Measurements from ENCODE around the gene LETM1. TPM values are rescaled to one million over a fixed set of nuclear protein-coding genes. Genes with fewer than 3 reads are reported as not detected.
A peak's percentile ranks its signal among the peaks of the same experiment; 100 is the strongest.

LETM1 gene
- total and polyA plus RNA-seq, 2 of the 13 experiments (the other 11 are each of a cell fraction or from before 2014, with no cell fraction given), result 9.7 to 41.6 TPM

GRCh38 chr4:1798580-1799386 lies 57.2 kb downstream of the LETM1 start:
- Histone ChIP-seq H3K27ac (ENCODE audit: extremely low read length, insufficient read depth, low read length) (peak overlapping the region; percentile 92), H4K20me1 (ENCODE audit: insufficient read depth, low read length) (peaks cover 28% of the 10 kb centered on the region), H3K36me3 (replicated peaks in 1 of 2; ENCODE audit: control insufficient read depth in 1 of 2, insufficient read depth in 2 of 2, low read length in 2 of 2) (peaks cover 21 to 41% of the 10 kb centered on the region in 2 experiments; a peak in 4 of 5 replicates), H3K79me2 (ENCODE audit: insufficient read depth, low read length) (peaks cover 60% of the 10 kb centered on the region), H3K4me1 (ENCODE audit: insufficient read depth, low read length) (peaks cover 74% of the 10 kb centered on the region), H3K4me3 (replicated peaks in 1 of 3; ENCODE audit: insufficient read depth in 1 of 3, low read depth in 2 of 3, low read length in 3 of 3) (peak overlapping the region in 1 of 3 experiments; percentile 16; a peak in 2 of 6 replicates), H3K27me3 (ENCODE audit: control insufficient read depth in 1 of 2, insufficient read depth in 2 of 2, low read length in 2 of 2) (no peaks in the 10 kb centered on the region; a peak in 1 of 5 replicates), H2AFZ (ENCODE audit: low read length) (no peak overlapping the region), H3K4me2 (ENCODE audit: low read depth, low read length) (peak overlapping the region; percentile 36), H3K9ac (ENCODE audit: insufficient read depth, low read depth, low read length) (peak overlapping the region; percentile 46; the same call in 1 of the 2 replicates), H3K9me3 (ENCODE audit: low read length) (no peaks in the 10 kb centered on the region)
- in situ Hi-C loops (cut with HindIII; ENCODE audit: extremely low pct_ligation_motif_present, low pct_unique_long_range_greater_than_20kb) (no loop called here), intact Hi-C loops (cut with micrococcal nuclease; ENCODE audit: unreplicated experiment) (loop anchor here (5.0 kb wide), 1 partner anchor 51 kb away; no protein-coding TSS in a partner anchor)
- 57% methylated on average over 18 of the region's 30 CpGs for WGBS (ENCODE audit: low lambda C conversion rate)
- ChIA-PET CTCF (ENCODE audit: low intra/inter-chr PET ratio, low total read pairs) (no interaction called here), POLR2A (interaction anchor here (0.9 to 28.6 kb wide), 6 partner anchors 8 to 65 kb away, joined by 3 to 1258 read pairs (median 28); no protein-coding TSS in a partner anchor)
- no peak for ATAC-seq
- FAIRE-seq, result no peak
- no peak for DNase-seq (ENCODE audit: low spot score)
- BruUV-seq (replicated peaks), result no TSS peak
- no peak for TF ChIP-seq HNF4G (IDR thresholded peaks at IDR 0.05; ENCODE audit: borderline replicate concordance, low read depth, low read length)
- no peak for TF ChIP-seq HNF4G (CRISPR knock-in tag; IDR thresholded peaks at IDR 0.05; ENCODE audit: borderline replicate concordance, low read depth)
- TF ChIP-seq NRL (CRISPR knock-in tag; IDR thresholded peaks at IDR 0.05; ENCODE audit: borderline replicate concordance), result no peak
- no peak for TF ChIP-seq ZBTB42 (CRISPR knock-in tag; IDR thresholded peaks at IDR 0.05)
- peak; percentile 96 for TF ChIP-seq AGO2 (optimal IDR thresholded peaks at IDR 0.05; ENCODE audit: low read depth, low read length)
- TF ChIP-seq WIZ (CRISPR knock-in tag; IDR thresholded peaks at IDR 0.05), result no peak
- no peak for TF ChIP-seq SOX13 (IDR thresholded peaks at IDR 0.05)
- TF ChIP-seq SOX13 (CRISPR knock-in tag; conservative IDR thresholded peaks at IDR 0.05 in 1 of 2, IDR thresholded peaks at IDR 0.05 in 1 of 2), result no peak
- no peak for TF ChIP-seq ZXDC (CRISPR knock-in tag; IDR thresholded peaks at IDR 0.05)
- no peak for TF ChIP-seq ELF1 (CRISPR knock-in tag; IDR thresholded peaks at IDR 0.05)
- no peak for TF ChIP-seq ZNF317 (CRISPR knock-in tag; IDR thresholded peaks at IDR 0.05)
- no peak for TF ChIP-seq ZBTB26 (CRISPR knock-in tag; IDR thresholded peaks at IDR 0.05; ENCODE audit: borderline replicate concordance)
- peak; percentile 70 for TF ChIP-seq RBM22 (optimal IDR thresholded peaks at IDR 0.05; ENCODE audit: low read length)
- 0 out of 2 replicates have a peak, but pooled peaks have one; percentile 32 for TF ChIP-seq MTF2 (CRISPR knock-in tag; IDR thresholded peaks at IDR 0.05; ENCODE audit: borderline replicate concordance)
- no peak for TF ChIP-seq ZNF639 (CRISPR knock-in tag; conservative IDR thresholded peaks at IDR 0.05)
- TF ChIP-seq TEAD3 (CRISPR knock-in tag; optimal IDR thresholded peaks at IDR 0.05; ENCODE audit: borderline replicate concordance), result no peak
- TF ChIP-seq ZNF572 (CRISPR knock-in tag; IDR thresholded peaks at IDR 0.05), result 0 out of 2 replicates have a peak, but pooled peaks have one; percentile 18
- TF ChIP-seq POLR2AphosphoS5 (IDR thresholded peaks at IDR 0.05; ENCODE audit: low read depth, low read length), result 0 out of 2 replicates have a peak, but pooled peaks have one; percentile 13
